Thyroid gland (tissue), 4 donors: ENCODE measurements around the gene IFT88.

ENCODE experiments used
- POLR2A ChIP-seq, 2 donors: fragments of 450-650 bp; IDR thresholded peaks; one replicate each; pipeline ENCODE4 v1.6.1; 2017; ENCODE audit warnings: antibody characterized with exemption in 2 of 2, mild to moderate bottlenecking in 2 of 2, moderate library complexity in 1 of 2
- TF ChIP-seq, protein P1 (sequence below), 6 experiments: fragments of 200-600 bp in 3 of 6; fragments of 450-650 bp in 3 of 6; sonication (generic) in 3 of 6; IDR thresholded peaks; one replicate each; pipeline ENCODE4 v1.5.1; 2016 to 2019; ENCODE audit warnings: antibody characterized with exemption in 6 of 6, mild to moderate bottlenecking in 2 of 6, inconsistent platforms in 1 of 6, moderate library complexity in 1 of 6

DNA sequence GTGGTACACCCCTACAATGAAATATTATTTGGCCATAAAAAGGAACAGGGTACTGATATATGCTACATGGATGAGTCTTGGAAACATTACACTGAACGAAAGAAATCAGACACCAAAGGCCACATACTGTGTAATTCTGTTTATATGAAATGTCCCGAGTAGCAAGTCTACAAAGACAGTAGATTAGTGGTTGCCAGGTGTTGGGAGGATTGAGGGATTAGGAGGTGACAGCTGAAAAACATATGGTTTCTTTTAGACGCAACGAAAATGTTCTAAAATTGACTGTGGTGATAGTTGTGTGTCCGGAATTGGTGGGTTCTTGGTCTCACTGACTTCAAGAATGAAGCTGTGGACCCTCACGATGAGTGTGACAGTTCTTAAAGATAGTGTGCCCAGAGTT is 171.7 kb downstream of the IFT88 start:
- no peak for TF ChIP-seq POLR2A (IDR thresholded peaks at IDR 0.05)
- TF ChIP-seq, protein P1, sequence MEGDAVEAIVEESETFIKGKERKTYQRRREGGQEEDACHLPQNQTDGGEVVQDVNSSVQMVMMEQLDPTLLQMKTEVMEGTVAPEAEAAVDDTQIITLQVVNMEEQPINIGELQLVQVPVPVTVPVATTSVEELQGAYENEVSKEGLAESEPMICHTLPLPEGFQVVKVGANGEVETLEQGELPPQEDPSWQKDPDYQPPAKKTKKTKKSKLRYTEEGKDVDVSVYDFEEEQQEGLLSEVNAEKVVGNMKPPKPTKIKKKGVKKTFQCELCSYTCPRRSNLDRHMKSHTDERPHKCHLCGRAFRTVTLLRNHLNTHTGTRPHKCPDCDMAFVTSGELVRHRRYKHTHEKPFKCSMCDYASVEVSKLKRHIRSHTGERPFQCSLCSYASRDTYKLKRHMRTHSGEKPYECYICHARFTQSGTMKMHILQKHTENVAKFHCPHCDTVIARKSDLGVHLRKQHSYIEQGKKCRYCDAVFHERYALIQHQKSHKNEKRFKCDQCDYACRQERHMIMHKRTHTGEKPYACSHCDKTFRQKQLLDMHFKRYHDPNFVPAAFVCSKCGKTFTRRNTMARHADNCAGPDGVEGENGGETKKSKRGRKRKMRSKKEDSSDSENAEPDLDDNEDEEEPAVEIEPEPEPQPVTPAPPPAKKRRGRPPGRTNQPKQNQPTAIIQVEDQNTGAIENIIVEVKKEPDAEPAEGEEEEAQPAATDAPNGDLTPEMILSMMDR (IDR thresholded peaks at IDR 0.05): no peak
